Natural killer cell (primary cell): Measurements from ENCODE around the gene SUSD2. TPM values are rescaled to one million over a fixed set of nuclear protein-coding genes. Genes with fewer than 3 reads are reported as not detected.

Source experiments
- ATAC-seq, 3 donors: fragments of 150-1000 bp in 2 of 3; fragments of 200-7000 bp in 1 of 3; cut with Tn5 transposase; 1 replicate in 1 of 3; 2 replicates in 2 of 3; pipeline ENCODE4 v1.10.0; 2021; ENCODE audit warnings: mild to moderate bottlenecking in 2 of 3, moderate library complexity in 2 of 3
- DNase-seq, 2 donors: peaks; one replicate each; pipeline versions ENCODE4 v3.0.0 to v3.0.0-alpha.2; 2013 to 2021; ENCODE audit warnings: mixed read lengths in 1 of 2
- H3K27ac ChIP-seq: one replicate; pipeline ENCODE4 v1.5.1; 2013; ENCODE audit warnings: mild to moderate bottlenecking, low read length
- H3K27me3 ChIP-seq: one replicate; pipeline ENCODE4 v1.6.1; 2013; ENCODE audit warnings: low read length; ENCODE audit not compliant: control insufficient read depth, insufficient read depth
- H3K36me3 ChIP-seq: one replicate; pipeline ENCODE4 v1.6.1; 2013; ENCODE audit warnings: low read length; ENCODE audit not compliant: control insufficient read depth, insufficient read depth
- H3K4me1 ChIP-seq: one replicate; pipeline ENCODE4 v1.6.1; 2013; ENCODE audit warnings: low read length; ENCODE audit not compliant: control insufficient read depth, insufficient read depth
- H3K4me3 ChIP-seq: one replicate; pipeline ENCODE4 v1.5.1; 2013; ENCODE audit warnings: low read length
- H3K9me3 ChIP-seq: one replicate; pipeline ENCODE4 v1.6.1; 2013; ENCODE audit warnings: low read length; ENCODE audit not compliant: control insufficient read depth, insufficient read depth
- H3K27ac Mint-ChIP-seq, 2 donors: one replicate each; pipeline ENCODE4 v1.8.0; 2022; ENCODE audit warnings: mild to moderate bottlenecking in 2 of 2, mixed read lengths in 2 of 2, moderate library complexity in 1 of 2
- H3K27me3 Mint-ChIP-seq, 2 donors: one replicate each; pipeline ENCODE4 v1.8.0; 2022; ENCODE audit warnings: low read depth in 2 of 2, mixed read lengths in 2 of 2
- H3K36me3 Mint-ChIP-seq: one replicate; pipeline ENCODE4 v1.8.0; 2022; ENCODE audit warnings: mixed read lengths
- H3K4me1 Mint-ChIP-seq, 2 donors: one replicate each; pipeline ENCODE4 v1.8.0; 2022; ENCODE audit warnings: mixed read lengths in 2 of 2
- H3K4me3 Mint-ChIP-seq: one replicate; pipeline ENCODE4 v1.8.0; 2022; ENCODE audit warnings: mild to moderate bottlenecking, moderate library complexity, mixed read lengths
- H3K9me3 Mint-ChIP-seq, 2 donors: one replicate each; pipeline ENCODE4 v1.8.0; 2022; ENCODE audit warnings: mixed read lengths in 2 of 2
- CTCF ChIP-seq: fragments of 200-600 bp; IDR thresholded peaks from one replicate; pipeline ENCODE4 v1.8.0; 2022; ENCODE audit warnings: antibody characterized with exemption
- WGBS: methylation state at CpG from one replicate; pipeline ENCODE4 v1.1.7; 2013; ENCODE audit warnings: missing lambda C conversion rate; ENCODE audit not compliant: insufficient coverage; 5-methylcytosine and 5-hydroxymethylcytosine counted together
- intact Hi-C: fragments of 100-400 bp; cut with micrococcal nuclease; formaldehyde crosslinking; loops from one replicate; pipeline ENCODE4 v1.14.2; 2022
- total RNA-seq, 4 donors: library from RNA; stranded (reverse); fragments of 120-200 nt in 1 of 4; gene quantifications; one replicate each; pipeline versions ENCODE4 v1.2.3 to v1.2.4, GENCODE V29; 2013 to 2022

The SUSD2 gene
- total RNA-seq, 3 donors from 2014 or later (not counting 1 experiment from before 2014, with no cell fraction given): 0.75 to 1.7 (median 1.5) TPM

DNA sequence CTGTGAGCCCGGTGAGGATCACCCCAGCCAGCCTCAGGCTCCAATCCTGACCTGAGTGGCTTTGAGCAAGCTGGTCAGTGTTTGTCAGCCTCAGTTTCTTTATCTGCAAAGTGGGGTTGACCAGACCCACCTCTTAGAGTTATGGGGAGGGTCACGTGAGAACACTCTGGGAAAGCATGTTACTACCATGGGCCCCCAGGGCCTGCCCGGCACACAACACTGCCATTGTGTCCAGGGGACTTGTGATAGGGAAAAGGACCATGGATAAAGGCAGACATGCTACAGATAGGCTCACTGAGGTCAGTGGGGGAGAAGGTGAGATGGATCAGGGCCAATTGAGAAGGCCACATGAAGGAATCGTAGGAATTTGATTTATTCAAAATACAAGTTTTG is 32.1 kb upstream of the SUSD2 start:
- H3K4me3 ChIP-seq: no peak overlapping the region
- no peak overlapping the region for H3K27ac ChIP-seq
- H3K9me3 Mint-ChIP-seq: no peaks in the 10 kb centered on the region
- H3K36me3 Mint-ChIP-seq: no peaks in the 10 kb centered on the region
- H3K27me3 ChIP-seq: no peaks in the 10 kb centered on the region
- 98% methylated on average over 4 of the region's 4 CpGs for WGBS
- TF ChIP-seq CTCF: no peak
- DNase-seq (no peak), ATAC-seq (no peak)
- no peaks in the 10 kb centered on the region for H3K27me3 Mint-ChIP-seq
- peak overlapping the region; percentile 31 to 48 for H3K27ac Mint-ChIP-seq
- no peaks in the 10 kb centered on the region for H3K36me3 ChIP-seq
- H3K4me3 Mint-ChIP-seq: no peak overlapping the region
- peaks cover 63% of the 10 kb centered on the region for H3K4me1 ChIP-seq
- intact Hi-C loops: no loop called here
- peaks cover 51 to 54% of the 10 kb centered on the region in 2 donors for H3K4me1 Mint-ChIP-seq
- no peaks in the 10 kb centered on the region for H3K9me3 ChIP-seq

DNA sequence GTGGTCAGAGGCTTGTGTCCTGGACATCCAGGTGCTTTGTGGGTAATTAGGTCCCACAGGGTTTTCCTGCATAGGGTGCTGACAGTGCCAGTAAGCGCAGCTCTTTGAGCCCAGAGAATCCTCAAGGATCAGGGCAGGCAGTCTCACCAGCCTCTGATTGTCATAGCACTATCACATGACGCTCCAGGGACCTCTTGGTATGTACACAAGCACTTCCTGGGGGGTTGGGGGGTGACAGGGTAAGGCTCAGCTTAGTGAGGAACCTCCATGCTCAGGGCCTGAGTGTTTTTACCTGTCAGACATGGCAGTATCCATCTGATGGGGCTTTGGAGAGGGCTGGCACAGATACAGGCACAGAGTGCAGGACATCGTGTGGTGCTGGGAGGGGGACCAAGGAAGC is 27.9 kb upstream of the SUSD2 start:
- Histone ChIP-seq H3K4me1 (peaks cover 56% of the 10 kb centered on the region), H3K36me3 (no peaks in the 10 kb centered on the region), H3K9me3 (no peaks in the 10 kb centered on the region), H3K27ac (peak overlapping the region; percentile 70), H3K27me3 (no peaks in the 10 kb centered on the region), H3K4me3 (no peak overlapping the region)
- H3K36me3 Mint-ChIP-seq: no peaks in the 10 kb centered on the region
- DNase-seq: peak; percentile 33 to 77
- WGBS: 33% methylated on average over 3 of the region's 3 CpGs
- intact Hi-C loops: loop anchor here (10.0 kb wide), 1 partner anchor 139 kb away; the partner anchor contains the start of gene CABIN1
- no peaks in the 10 kb centered on the region for H3K9me3 Mint-ChIP-seq
- no peak for TF ChIP-seq CTCF
- H3K4me1 Mint-ChIP-seq: peaks cover 53 to 64% of the 10 kb centered on the region in 2 donors
- ATAC-seq: peak in 1 of 3 donors; percentile 10
- H3K4me3 Mint-ChIP-seq: peak overlapping the region; percentile 80
- peak overlapping the region; percentile 88 for H3K27ac Mint-ChIP-seq
- no peaks in the 10 kb centered on the region for H3K27me3 Mint-ChIP-seq

GRCh38 chr22:24153959-24154358 is 27.3 kb upstream of the SUSD2 start:
- ATAC-seq (no peak), DNase-seq (peak in 1 of 2 donors; percentile 56)
- WGBS: 47% methylated on average over 7 of the region's 7 CpGs
- Histone ChIP-seq H3K36me3 (no peaks in the 10 kb centered on the region), H3K27me3 (no peaks in the 10 kb centered on the region), H3K9me3 (no peaks in the 10 kb centered on the region), H3K4me1 (peaks cover 61% of the 10 kb centered on the region), H3K4me3 (no peak overlapping the region), H3K27ac (peak overlapping the region; percentile 70)
- H3K27me3 Mint-ChIP-seq: no peaks in the 10 kb centered on the region
- peaks cover 59 to 65% of the 10 kb centered on the region in 2 donors for H3K4me1 Mint-ChIP-seq
- intact Hi-C loops: loop anchor here (10.0 kb wide), 1 partner anchor 139 kb away; the partner anchor contains the start of gene CABIN1
- peak overlapping the region; percentile 80 for H3K4me3 Mint-ChIP-seq
- no peaks in the 10 kb centered on the region for H3K36me3 Mint-ChIP-seq
- TF ChIP-seq CTCF: no peak
- H3K9me3 Mint-ChIP-seq: no peaks in the 10 kb centered on the region
- peak overlapping the region; percentile 88 for H3K27ac Mint-ChIP-seq

- Histone ChIP-seq H3K9me3 (no peaks in the 10 kb centered on the region), H3K27ac (peak overlapping the region; percentile 70), H3K4me1 (peaks cover 69% of the 10 kb centered on the region), H3K36me3 (peaks cover 6% of the 10 kb centered on the region), H3K4me3 (no peak overlapping the region), H3K27me3 (no peaks in the 10 kb centered on the region)
- H3K27me3 Mint-ChIP-seq: no peaks in the 10 kb centered on the region
- WGBS: 92% methylated on average over 5 of the region's 5 CpGs
- peak overlapping the region; percentile 88 for H3K27ac Mint-ChIP-seq
- TF ChIP-seq CTCF: no peak
- ATAC-seq: no peak
- H3K9me3 Mint-ChIP-seq: no peaks in the 10 kb centered on the region
- intact Hi-C loops: loop anchor here (10.0 kb wide), 1 partner anchor 140 kb away; the partner anchor contains the start of gene CABIN1
- DNase-seq: no peak
- H3K36me3 Mint-ChIP-seq: no peaks in the 10 kb centered on the region
- H3K4me3 Mint-ChIP-seq: peak overlapping the region; percentile 80
- peaks cover 66% of the 10 kb centered on the region in 2 donors for H3K4me1 Mint-ChIP-seq
These were observed 26.5 kb upstream of the SUSD2 start for GRCh38 chr22:24154826-24155225.
